ENCODE results near the gene GRN.
A peak's percentile ranks its signal among the peaks of the same experiment; 100 is the strongest.
"Not testable (repeated sequence)": the region's sequence is repeated elsewhere in the genome, so short reads cannot be mapped to it uniquely, and the experiment has no call there.

Gene GRN

DNA sequence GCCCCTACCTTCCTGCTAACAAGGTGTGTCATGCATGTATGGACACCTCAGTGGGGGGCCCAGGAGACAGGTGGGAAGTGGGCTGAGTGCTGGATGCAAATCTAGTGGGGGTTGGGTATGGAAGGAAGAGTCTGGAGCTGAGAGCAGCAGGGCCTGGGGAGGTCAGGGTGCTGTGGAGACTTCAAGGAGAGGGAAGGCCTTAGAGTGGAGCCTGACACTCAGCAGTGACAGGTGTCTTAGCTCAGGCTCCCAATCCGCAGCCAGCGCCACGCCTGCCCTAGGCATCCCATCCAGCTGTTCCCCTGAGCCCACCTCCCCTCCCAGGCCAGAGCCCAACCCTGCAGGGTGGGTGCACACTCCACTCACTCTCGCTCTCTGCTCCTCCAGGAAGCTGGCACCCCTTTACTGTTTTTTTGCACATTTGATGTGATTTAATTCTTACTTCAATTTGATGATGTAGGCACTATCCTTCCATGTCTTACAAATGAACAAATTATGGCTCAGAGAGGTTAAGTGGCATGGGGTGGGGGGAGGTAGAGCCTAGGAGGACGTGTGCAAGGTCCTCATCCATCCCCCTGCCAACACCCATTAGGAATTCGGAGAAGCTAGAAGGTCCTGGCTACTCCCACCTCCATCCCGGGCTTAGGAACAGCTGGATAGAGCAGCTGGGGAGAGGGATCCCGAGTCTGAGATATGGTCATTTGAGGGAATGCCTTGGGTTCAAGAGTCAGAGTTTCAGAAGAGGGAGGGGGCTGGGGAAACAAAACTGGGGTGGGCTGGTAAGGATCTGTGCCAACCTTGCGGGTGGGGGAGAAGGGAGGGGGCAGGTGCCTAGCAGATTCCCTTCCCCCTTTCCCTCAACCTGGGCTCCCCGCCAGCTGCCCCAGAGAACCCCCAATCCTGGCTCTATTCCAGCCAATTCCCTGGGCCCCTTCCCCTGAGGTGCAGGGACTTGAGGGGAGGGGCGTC, 16.5 kb downstream of the GRN start:
- DNase-seq (ENCODE audit: low read depth): no peak

GRCh38 chr17:44362459-44362948, 17.4 kb downstream of the GRN start:
- no peak for DNase-seq (ENCODE audit: low read depth)

DNA sequence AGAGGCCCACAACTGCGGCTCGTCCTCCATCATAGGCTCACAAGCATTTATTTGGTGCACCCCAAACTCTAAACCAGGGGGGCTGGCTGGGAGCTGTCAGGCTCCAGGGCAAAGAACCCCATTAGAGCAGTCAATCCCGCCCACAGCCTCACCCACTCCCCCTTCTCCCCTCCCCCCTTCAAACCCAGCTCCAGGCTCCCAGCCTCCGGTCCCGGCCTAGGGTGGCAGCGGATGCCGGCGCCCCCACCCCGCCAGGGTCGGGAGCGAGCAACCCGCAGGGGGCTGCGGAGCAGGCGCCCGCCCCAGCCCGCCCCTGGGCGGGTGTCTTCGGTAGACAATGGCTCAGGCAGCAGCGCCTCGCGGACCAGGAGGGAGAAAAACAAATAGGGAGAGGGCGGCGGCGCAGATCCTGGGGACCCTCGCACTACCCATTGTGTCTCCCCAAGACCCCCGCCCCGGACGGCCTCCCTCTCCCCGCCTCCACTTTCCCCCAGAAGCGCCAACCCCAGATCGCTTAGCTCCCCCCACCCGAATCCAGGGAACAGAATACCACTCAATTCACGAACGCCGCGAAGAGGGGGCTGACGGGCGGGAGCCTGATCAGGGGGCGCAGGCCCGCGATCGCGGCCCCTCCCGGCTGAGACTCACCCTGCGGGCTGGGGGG, 18.0 kb downstream of the GRN start:
- DNase-seq (ENCODE audit: low read depth): no peak

- DNase-seq (ENCODE audit: low read depth): peak; percentile 27
Observed at GRCh38 chr17:44363613-44364159, 18.6 kb downstream of the GRN start, which contains the start of gene FAM171A2. Gene FAM171A2 (minus strand): TSS chr17:44363853. CDS start chr17:44363714, 139 bp downstream.

- DNase-seq (ENCODE audit: low read depth): not testable (repeated sequence)
Observed at GRCh38 chr17:44365051-44365450, 19.9 kb downstream of the GRN start.

GRCh38 chr17:44367231-44367979, 22.3 kb downstream of the GRN start:
- DNase-seq (ENCODE audit: low read depth): no peak

DNA sequence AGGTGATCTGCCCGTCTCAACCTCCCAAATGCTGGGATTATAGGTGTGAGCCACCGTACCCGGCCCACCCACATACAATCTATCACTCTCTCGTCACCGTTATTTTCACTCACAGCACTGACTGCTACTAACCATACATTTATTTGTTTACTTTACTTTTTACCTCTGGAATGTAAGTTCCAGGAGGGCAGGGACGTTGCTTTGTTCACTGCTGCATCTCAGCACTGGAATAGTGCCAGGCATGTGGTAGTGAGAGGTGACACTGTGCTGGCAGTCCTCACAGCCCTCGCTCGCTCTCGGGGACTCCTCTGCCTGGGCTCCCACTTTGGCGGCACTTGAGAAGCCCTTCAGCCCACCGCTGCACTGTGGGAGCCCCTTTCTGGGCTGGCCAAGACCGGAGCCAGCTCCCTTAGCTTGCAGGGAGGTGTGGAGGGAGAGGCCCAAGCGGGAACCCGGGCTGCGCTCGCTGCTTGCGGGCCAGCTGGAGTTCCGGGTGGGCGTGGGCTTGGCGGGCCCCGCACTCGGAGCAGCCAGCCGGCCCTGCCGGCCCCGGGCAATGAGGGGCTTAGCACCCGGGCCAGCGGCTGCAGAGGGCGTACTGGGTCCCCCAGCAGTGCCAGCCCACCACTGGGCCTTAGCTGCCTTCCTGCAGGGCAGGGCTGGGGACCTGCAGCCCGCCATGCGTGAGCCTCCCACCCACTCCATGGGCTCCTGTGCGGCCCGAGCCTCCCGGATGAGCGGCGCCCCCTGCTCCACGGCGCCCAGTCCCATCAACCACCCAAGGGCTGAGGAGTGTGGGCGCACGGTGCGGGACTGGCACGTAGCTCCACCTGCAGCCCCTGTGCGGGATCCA, 23.5 kb downstream of the GRN start:
- not testable (repeated sequence) for DNase-seq (ENCODE audit: low read depth)

DNA sequence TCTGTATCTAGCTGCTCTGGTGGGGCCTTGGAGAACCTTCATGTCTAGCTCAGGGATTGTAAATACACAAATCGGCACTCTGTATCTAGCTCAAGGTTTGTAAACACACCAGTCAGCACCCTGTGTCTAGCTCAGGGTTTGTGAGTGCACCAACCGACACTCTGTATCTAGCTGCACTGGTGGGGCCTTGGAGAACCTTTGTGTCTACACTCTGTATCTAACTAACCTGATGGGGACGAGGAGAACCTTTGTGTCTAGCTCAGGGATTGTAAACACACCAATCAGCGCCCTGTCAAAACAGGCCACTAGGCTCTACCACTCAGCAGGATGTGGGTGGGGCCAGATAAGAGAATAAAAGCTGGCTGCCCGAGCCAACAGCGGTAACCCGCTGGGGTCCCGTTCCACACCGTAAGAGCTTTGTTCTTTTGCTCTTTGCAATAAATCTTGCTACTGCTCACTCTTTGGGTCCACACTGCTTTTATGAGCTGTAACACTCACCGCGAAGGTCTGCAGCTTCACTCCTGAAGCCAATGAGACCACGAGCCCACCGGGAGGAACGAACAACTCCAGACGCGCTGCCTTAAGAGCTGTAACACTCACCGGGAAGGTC, 24.4 kb downstream of the GRN start:
- DNase-seq (ENCODE audit: low read depth): not testable (repeated sequence)

GRCh38 chr17:44372036-44372435, 26.9 kb downstream of the GRN start:
- no peak for DNase-seq (ENCODE audit: low read depth)

DNA sequence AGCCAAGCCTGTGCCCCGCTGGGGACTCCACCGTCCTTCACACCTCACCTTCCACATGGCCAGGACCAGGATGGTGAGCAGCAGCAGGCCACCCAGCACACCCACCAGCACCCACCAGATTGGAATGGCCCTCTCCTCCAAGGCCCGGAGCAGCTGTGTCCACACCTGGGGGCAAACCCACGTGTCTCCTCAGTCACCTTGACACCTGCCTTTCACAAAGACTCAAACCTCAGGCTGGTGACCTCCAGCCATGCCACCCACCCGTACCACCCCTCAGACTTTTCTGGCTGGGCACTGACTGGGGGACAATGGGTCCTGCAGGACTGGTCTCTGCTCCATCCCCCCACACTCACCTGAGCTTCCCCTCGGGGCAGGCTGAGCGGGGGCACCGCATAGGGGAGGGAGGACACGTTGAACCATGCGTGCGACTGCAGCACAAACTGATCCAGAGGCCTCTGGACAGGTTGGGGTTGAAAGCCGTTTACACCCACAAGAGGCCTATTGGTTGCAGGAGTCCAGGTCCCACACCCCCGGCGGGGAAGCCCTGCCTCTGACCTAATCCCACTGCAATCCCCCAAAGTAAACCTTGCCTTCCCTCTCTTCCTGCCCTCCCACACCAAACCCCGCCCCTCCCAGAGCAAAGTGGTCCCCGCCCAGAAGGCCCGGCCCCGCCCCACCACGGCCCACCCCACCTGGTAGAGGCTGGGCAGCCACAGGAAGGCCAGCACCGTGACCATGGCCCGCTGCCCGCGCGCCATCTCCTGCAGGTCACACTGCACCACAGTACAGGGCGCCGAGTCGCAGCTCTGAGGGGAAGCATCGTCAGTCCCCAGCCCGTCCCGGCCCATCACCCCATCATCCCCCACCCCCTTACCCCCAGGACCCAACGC, 29.4 kb downstream of the GRN start:
- no peak for DNase-seq (ENCODE audit: low read depth)

DNA sequence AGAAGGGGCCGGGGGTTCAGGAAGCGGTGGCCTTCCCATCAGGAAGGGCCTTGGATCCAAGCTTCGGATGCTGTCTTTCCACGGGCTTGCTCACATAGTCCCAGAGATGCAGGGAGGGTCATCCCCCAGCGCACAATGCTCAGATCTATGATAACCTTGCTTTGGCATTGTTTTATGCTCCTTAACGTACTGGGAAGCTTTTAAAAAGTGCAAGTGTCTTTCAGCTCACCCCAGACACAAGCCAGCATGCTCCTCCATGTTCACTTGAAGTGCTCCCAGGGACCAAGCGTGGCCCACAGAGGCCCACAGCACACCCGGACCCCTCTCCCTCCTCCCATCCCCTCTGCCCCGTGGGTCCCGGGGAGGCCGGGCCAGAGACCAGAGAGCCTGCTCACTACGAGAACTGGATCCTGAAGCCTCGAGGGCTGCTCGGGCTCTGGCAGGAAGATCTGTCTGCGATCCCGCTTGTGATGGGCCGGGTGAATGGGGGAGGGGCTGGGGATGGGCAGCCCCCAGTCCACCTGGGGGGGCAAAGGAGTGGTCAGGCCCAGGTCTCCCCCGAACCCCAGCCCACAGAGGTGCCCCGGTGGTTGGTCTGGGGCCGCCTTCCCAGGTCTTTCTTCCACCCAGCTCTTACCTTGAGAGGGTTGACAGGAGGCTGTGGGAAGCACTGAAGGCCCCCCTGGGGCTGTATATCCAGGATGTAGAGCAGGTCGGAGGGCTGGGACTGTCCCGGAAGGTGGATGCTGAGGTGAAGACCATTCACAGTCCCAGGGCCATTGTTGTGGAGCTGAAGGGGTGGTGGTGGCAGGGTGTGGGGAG, 30.3 kb downstream of the GRN start:
- no peak for DNase-seq (ENCODE audit: low read depth)

GRCh38 chr17:44376124-44376523, 31.0 kb downstream of the GRN start:
- DNase-seq (ENCODE audit: low read depth): no peak

GRCh38 chr17:44376779-44377178, 31.7 kb downstream of the GRN start:
- no peak for DNase-seq (ENCODE audit: low read depth)

GRCh38 chr17:44378171-44378705, 33.1 kb downstream of the GRN start:
- DNase-seq (ENCODE audit: low read depth): no peak

- no peak for DNase-seq (ENCODE audit: low read depth)
Observed at GRCh38 chr17:44379887-44380286, 34.8 kb downstream of the GRN start.

DNA sequence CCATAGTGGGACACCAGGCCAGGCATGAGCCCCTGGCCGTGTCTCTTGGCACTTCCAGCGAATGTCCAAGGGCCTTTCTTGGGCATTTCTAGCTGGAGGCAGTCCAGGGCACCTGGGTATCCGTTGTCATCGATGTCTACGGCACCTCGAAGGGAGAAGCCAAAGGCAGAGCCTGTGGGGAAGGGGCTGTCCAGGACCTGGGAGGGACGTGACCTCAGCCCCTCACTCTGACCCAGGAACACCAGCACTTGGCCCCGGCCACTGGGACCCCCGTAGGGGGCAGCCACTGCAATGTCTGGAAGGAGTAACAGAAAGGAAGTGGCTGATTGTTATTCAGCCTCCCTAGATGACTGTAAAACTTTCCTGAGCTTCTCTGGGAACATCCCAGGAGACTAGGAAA, 35.7 kb downstream of the GRN start:
- no peak for DNase-seq (ENCODE audit: low read depth)

DNA sequence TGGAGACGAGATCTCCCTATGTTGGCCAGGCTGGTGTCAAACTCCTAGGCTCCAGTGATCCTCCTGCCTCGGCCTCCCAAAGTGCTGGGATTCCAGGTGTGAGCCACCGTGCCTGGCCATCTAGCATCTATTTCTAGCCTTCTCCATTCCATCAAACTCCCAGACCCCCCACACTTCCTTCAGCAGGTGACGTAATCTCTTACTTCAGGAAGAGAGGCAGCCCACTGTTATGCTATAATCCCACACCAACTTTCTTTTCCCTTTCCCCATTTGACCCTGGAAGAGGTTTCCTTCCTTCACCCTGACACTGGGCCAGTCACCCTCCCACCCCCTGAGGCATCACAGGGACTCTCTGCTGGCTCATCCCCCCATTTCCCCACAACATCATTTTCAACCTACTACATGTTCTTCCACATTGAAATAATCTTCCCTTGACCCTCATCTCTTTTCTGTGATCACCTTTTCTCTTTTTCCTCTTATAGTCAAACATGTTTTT, 36.8 kb downstream of the GRN start:
- DNase-seq (ENCODE audit: low read depth): no peak

DNA sequence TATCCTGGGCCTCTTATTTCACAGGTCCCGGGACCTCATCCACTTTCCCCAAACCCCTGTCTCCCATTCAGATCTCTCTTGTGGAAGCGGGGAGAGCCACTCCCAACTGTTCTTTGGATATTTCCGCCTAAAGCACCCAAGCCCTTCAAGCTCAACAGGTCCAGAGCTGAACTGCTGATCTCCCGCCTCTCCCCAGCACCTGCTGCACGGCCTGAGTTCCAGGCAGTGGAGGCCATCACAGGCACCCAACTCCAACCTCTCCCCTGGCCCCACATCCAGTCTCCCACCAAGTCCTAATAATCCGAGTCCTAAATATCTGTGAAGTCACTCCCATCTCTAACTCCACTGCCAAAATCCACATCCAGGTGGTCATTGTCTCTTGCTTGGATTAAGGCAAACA, 37.8 kb downstream of the GRN start:
- DNase-seq (ENCODE audit: low read depth): no peak
